ENCODE data around the gene EIF4E. TPM values are rescaled to one million over a fixed set of nuclear protein-coding genes. Genes with fewer than 3 reads are reported as not detected.
"Not testable (repeated sequence)": the region's sequence is repeated elsewhere in the genome, so short reads cannot be mapped to it uniquely, and the experiment has no call there.

EIF4E gene
- total RNA-seq, 1 donor from 2014 or later = 89.1 TPM

GRCh38 chr4:98873059-98873458 lies 55.9 kb downstream of the EIF4E start:
- no peak for DNase-seq (ENCODE audit: low spot score)

DNA sequence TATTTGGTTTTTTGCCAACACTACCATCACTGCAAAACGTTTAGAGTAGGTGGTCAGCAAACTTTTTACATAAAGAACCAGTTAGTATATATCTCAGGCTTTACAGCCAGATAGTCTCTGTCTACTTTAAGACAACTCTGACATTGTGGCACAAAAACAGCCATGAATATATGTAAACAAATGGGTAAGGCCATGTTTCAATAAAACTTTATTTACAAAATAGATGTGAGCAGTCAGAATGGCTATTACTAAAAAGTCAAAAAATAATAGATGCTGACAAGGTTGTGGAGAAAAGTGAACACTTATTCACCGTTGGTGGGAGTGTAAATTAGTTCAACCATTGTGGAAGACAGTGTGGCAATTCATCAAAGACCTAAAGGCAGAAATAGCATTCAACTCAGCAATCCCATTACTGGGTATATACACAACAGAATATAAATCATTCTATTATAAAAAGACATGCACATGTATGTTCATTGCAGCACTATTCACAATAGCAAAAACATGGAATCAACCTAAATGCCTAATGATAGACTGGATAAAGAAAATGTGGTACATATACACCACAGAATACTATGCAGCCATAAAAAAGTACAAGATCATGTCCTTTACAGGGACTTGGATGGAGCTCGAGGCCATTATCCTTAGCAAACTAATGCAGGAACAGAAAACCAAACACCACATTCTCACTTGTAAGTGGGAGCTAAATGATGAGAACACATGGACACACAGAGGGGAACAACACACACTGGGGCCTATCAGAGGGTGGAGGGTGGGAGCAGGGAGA lies 56.6 kb downstream of the EIF4E start:
- DNase-seq (ENCODE audit: low spot score) = not testable (repeated sequence)

GRCh38 chr4:98867648-98868047 lies 61.3 kb downstream of the EIF4E start:
- DNase-seq (ENCODE audit: low spot score) = no peak

GRCh38 chr4:98865059-98865458 lies 63.9 kb downstream of the EIF4E start:
- no peak for DNase-seq (ENCODE audit: low spot score)

GRCh38 chr4:98864560-98864959 lies 64.4 kb downstream of the EIF4E start:
- no peak for DNase-seq (ENCODE audit: low spot score)

DNA sequence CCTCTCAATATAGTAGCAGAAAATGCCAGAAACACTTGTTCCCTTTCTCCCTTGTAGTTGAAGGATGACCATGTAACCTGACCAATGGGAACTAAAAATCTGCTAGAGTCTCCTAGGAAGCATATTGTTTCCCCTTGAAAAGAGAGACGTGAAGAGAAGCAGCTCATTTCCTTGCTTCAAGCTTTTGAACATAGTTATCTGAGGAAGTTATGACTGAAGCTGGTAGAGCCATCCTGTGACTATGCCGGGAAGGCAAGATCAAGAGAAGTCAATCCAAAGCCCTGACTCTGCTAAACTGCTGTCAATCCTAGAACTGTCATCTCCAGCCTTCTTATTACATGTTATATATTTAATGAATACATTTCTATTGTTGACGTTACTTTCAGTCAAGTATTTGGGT lies 66.6 kb downstream of the EIF4E start:
- DNase-seq (ENCODE audit: low spot score) = no peak

- DNase-seq (ENCODE audit: low spot score) = no peak
Measured at GRCh38 chr4:98861100-98861884, 67.6 kb downstream of the EIF4E start.

DNA sequence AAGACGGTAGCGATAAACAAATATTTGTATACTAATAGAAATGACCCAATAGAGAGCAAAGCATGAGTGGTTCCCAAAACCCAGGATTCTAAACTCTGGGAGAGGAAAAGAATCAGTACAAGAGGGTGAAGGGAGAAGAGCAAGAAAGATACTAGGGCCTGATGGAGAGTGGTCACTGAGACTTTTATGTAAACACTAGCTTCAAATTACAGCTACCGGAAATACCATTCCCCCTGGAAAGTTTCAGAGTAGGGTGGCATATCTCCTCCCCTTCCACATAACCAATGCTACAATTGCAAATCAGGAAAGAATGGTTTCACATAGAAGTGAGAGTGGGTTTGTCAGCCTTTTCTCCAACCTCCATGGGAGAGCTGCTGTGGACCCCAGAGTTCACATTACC lies 77.1 kb downstream of the EIF4E start:
- DNase-seq (ENCODE audit: low spot score) = no peak

DNA sequence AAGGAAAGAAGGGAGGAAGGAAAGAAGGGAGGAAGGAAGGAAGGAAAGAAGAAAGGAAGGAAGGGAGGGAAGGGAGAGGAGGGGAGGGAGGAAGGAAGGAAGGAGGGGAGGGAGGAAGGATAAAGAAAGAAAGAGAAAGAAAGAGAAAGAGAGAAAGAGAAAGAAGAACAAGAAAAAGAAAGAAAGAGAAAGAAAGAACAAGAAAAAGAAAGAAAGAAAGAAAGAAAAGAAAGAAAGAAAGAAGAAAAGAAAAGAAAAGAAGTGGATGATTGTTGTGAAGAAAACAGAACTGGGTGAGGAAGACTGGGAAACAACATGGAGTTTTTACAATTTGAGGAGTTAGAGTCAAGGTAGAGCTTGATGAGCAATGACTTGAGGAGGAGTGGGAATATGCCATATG lies 78.0 kb downstream of the EIF4E start:
- DNase-seq (ENCODE audit: low spot score) = no peak

- no peak for DNase-seq (ENCODE audit: low spot score)
Measured at GRCh38 chr4:98848448-98848847, 80.5 kb downstream of the EIF4E start.

- DNase-seq (ENCODE audit: low spot score) = no peak
Measured at GRCh38 chr4:98845960-98846359, 83.0 kb downstream of the EIF4E start.

- not testable (repeated sequence) for DNase-seq (ENCODE audit: low spot score)
Measured at GRCh38 chr4:98842917-98843316, 86.0 kb downstream of the EIF4E start.

- no peak for DNase-seq (ENCODE audit: low spot score)
Measured at GRCh38 chr4:98838977-98839618, 89.8 kb downstream of the EIF4E start.

GRCh38 chr4:98838531-98838930 lies 90.4 kb downstream of the EIF4E start:
- DNase-seq (ENCODE audit: low spot score) = no peak

DNA sequence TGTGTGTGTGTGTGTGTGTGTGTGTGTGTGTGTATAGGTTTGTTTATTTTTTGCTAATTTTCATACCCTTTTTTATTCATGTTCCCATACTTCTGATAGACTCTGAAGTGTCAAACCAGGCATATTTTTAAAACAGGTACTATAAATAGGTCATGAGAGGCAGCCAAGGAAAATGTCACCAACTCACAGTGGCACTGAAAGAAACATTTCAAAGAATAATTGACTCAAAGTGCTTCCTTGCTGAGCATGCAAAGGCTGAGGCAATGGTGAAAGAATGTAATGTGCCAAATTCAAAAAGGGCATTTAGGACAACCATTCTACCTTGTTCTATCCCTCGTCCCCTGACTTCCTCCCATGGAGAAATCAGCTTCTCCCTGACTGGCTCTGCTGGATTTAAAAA lies 95.5 kb downstream of the EIF4E start:
- DNase-seq (ENCODE audit: low spot score) = no peak

DNA sequence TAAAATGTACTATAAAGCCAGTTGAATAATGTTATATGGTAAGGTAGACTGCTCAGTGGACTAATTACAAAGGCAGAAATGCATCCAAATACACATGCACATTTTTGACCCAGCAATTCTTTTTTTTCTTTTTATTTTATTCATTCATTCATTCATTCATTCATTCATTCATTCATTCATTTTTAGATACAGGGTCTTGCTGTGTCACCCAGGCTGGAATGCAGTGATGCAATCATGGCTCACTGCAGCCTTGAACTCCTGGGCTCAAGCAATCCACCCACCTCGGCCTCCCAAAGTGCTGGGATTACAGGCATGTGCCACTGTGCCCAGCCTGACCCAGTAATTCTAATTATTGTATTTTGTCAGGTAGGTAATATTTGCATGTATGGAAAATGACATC lies 97.9 kb downstream of the EIF4E start:
- not testable (repeated sequence) for DNase-seq (ENCODE audit: low spot score)

Other genes starting within 250 kb of the EIF4E start
- 96.5 TPM for gene METAP1, start 66.6 kb upstream of the EIF4E start, total RNA-seq
- 148 TPM for gene ADH5, start 159.7 kb upstream of the EIF4E start, total RNA-seq
- 1.6 TPM for gene ADH4, start 215.2 kb upstream of the EIF4E start, total RNA-seq

Measured in ureter (tissue), 1 donor.